H1 (cell line): Measurements from ENCODE around the gene TTC28. TPM values are rescaled to one million over a fixed set of nuclear protein-coding genes. Genes with fewer than 3 reads are reported as not detected.

ENCODE experiments used
- CTCF ChIA-PET: fragments of 300-600 bp; sonication (Branson Sonifier 250); formaldehyde crosslinking; loops from one replicate; lab custom pipeline; 2021; ENCODE audit not compliant: partially characterized antibody; lab: Charles Lee
- POLR2A ChIA-PET: fragments of 300-600 bp; sonication (Branson Sonifier 250); formaldehyde crosslinking; loops from one replicate; lab custom pipeline; 2021; ENCODE audit warnings: inconsistent platforms; ENCODE audit not compliant: partially characterized antibody; lab: Charles Lee
- DNase-seq, 2 experiments: peaks; one replicate each; pipeline versions ENCODE4 v3.0.0 to v3.0.0-alpha.2; 2010 to 2022; ENCODE audit warnings: low spot score in 2 of 2, low read depth in 1 of 2, mixed read lengths in 1 of 2
- FAIRE-seq: peaks from 2 replicates; lab custom pipeline; 2011; peaks lifted over from hg19 to GRCh38; lab: Jason Lieb, UNC
- H2AFZ ChIP-seq: 2 replicates; pipeline ENCODE4 v1.8.1; 2012; ENCODE audit warnings: low read length, inconsistent platforms
- H2AK5ac ChIP-seq: 2 replicates; pipeline ENCODE4 v1.6.1; 2013; ENCODE audit warnings: low read depth, low read length
- H2BK120ac ChIP-seq: replicated peaks from 2 replicates; pipeline ENCODE3; 2013; ENCODE audit warnings: low read depth, low read length, inconsistent platforms
- H2BK12ac ChIP-seq: 2 replicates; pipeline ENCODE4 v1.6.1; 2013; ENCODE audit warnings: low read depth, low read length
- H2BK15ac ChIP-seq: 2 replicates; pipeline ENCODE4 v1.6.1; 2013; ENCODE audit warnings: low read length
- H2BK20ac ChIP-seq: 2 replicates; pipeline ENCODE4 v1.6.1; 2013; ENCODE audit warnings: low read length
- H2BK5ac ChIP-seq: 2 replicates; pipeline ENCODE4 v1.6.1; 2013; ENCODE audit warnings: low read depth, low read length
- H3K14ac ChIP-seq: 2 replicates; pipeline ENCODE4 v1.6.1; 2013; ENCODE audit warnings: inconsistent platforms; ENCODE audit not compliant: insufficient read length
- H3K18ac ChIP-seq: 2 replicates; pipeline ENCODE4 v1.6.1; 2013; ENCODE audit warnings: low read length; ENCODE audit errors: extremely low read depth
- H3K23ac ChIP-seq: 2 replicates; pipeline ENCODE4 v1.6.1; 2013; ENCODE audit warnings: inconsistent platforms; ENCODE audit not compliant: insufficient read length
- H3K23me2 ChIP-seq: 2 replicates; pipeline ENCODE4 v1.6.1; 2013; ENCODE audit warnings: low read depth, low read length
- H3K27ac ChIP-seq: 2 replicates; pipeline ENCODE4 v1.6.1; 2011; ENCODE audit warnings: low read depth, low read length, inconsistent platforms
- H3K27me3 ChIP-seq, 4 experiments: replicated peaks in 1 of 4; 1 replicate in 1 of 4; 2 replicates in 3 of 4; pipeline versions ENCODE4 v1.6.1 to v1.8.1; 2011 to 2013; ENCODE audit warnings: low read length in 3 of 4, mild to moderate bottlenecking in 3 of 4, inconsistent platforms in 2 of 4, mixed read lengths in 2 of 4, moderate library complexity in 1 of 4; ENCODE audit not compliant: control insufficient read depth in 3 of 4, insufficient read depth in 3 of 4; ENCODE audit errors: extremely low read depth in 1 of 4
- H3K36me3 ChIP-seq, 4 experiments: 2 replicates each; pipeline versions ENCODE4 v1.6.1 to v1.8.1; 2011 to 2013; ENCODE audit warnings: mild to moderate bottlenecking in 4 of 4, low read length in 3 of 4, moderate library complexity in 2 of 4, control low read depth in 1 of 4, inconsistent platforms in 1 of 4; ENCODE audit not compliant: insufficient read depth in 4 of 4, control insufficient read depth in 2 of 4
- H3K4ac ChIP-seq: replicated peaks from 2 replicates; pipeline ENCODE3; 2013; ENCODE audit warnings: low read length, low read depth, mixed read lengths, inconsistent platforms; ENCODE audit not compliant: insufficient read length
- H3K4me1 ChIP-seq, 4 experiments: replicated peaks in 1 of 4; 1 replicate in 1 of 4; 2 replicates in 3 of 4; pipeline versions ENCODE4 v1.6.1 to v1.8.1; 2011 to 2013; ENCODE audit warnings: low read length in 3 of 4, inconsistent platforms in 2 of 4, mixed read lengths in 1 of 4; ENCODE audit not compliant: insufficient read depth in 4 of 4, control insufficient read depth in 3 of 4
- H3K4me2 ChIP-seq, 2 experiments: 2 replicates each; pipeline versions ENCODE4 v1.6.1 to v1.8.1; 2011 to 2013; ENCODE audit warnings: low read depth in 2 of 2, low read length in 2 of 2, control low read depth in 1 of 2, inconsistent platforms in 1 of 2, mild to moderate bottlenecking in 1 of 2; ENCODE audit not compliant: insufficient read depth in 1 of 2
- H3K4me3 ChIP-seq, 4 experiments: fragments of 200-600, 300-600 bp in 1 of 4; sonication (generic), shearing (Covaris generic), sonication (Bioruptor Twin) in 1 of 4; 2 replicates each; pipeline versions ENCODE4 v1.5.1 to v1.8.1; 2011 to 2016; ENCODE audit warnings: low read length in 4 of 4, low read depth in 3 of 4, control low read depth in 2 of 4, inconsistent platforms in 2 of 4, mild to moderate bottlenecking in 2 of 4, mixed read lengths in 1 of 4, moderate library complexity in 1 of 4; ENCODE audit not compliant: insufficient read depth in 2 of 4; ENCODE audit errors: extremely low read depth in 1 of 4
- H3K56ac ChIP-seq: replicated peaks from 2 replicates; pipeline ENCODE3; 2013; ENCODE audit warnings: low read depth, mild to moderate bottlenecking, mixed read lengths, low read length, inconsistent platforms; ENCODE audit not compliant: insufficient read length
- H3K79me1 ChIP-seq: 2 replicates; pipeline ENCODE4 v1.6.1; 2013; ENCODE audit warnings: low read depth, low read length, control low read depth
- H3K79me2 ChIP-seq, 2 experiments: 2 replicates each; pipeline versions ENCODE4 v1.6.1 to v1.8.1; 2012 to 2013; ENCODE audit warnings: low read length in 2 of 2, mild to moderate bottlenecking in 2 of 2, inconsistent platforms in 1 of 2; ENCODE audit not compliant: insufficient read depth in 2 of 2, control insufficient read depth in 1 of 2
- H3K9ac ChIP-seq, 4 experiments: replicated peaks in 1 of 4; 1 replicate in 1 of 4; 2 replicates in 3 of 4; pipeline versions ENCODE4 v1.6.1 to v1.8.1; 2011 to 2013; ENCODE audit warnings: low read depth in 3 of 4, low read length in 3 of 4, control low read depth in 2 of 4, mild to moderate bottlenecking in 2 of 4, moderate library complexity in 2 of 4, inconsistent platforms in 1 of 4; ENCODE audit errors: extremely low read depth in 1 of 4
- H3K9me3 ChIP-seq, 2 experiments: 2 replicates each; pipeline versions ENCODE4 v1.6.1 to v1.8.1; 2012 to 2013; ENCODE audit warnings: mild to moderate bottlenecking in 2 of 2, moderate library complexity in 2 of 2, control low read depth in 1 of 2, inconsistent platforms in 1 of 2, low read depth in 1 of 2, low read length in 1 of 2, mixed read lengths in 1 of 2; ENCODE audit not compliant: insufficient read depth in 2 of 2
- H4K20me1 ChIP-seq, 2 experiments: replicated peaks in 1 of 2; 2 replicates each; pipeline versions ENCODE3 to v1.8.1; 2011 to 2013; ENCODE audit warnings: inconsistent platforms in 2 of 2, low read length in 2 of 2, mild to moderate bottlenecking in 1 of 2; ENCODE audit not compliant: insufficient read depth in 2 of 2, control insufficient read depth in 1 of 2
- H4K5ac ChIP-seq: 2 replicates; pipeline ENCODE4 v1.6.1; 2013; ENCODE audit warnings: low read length, low read depth, mixed read lengths, inconsistent platforms; ENCODE audit not compliant: insufficient read length
- H4K8ac ChIP-seq: 2 replicates; pipeline ENCODE4 v1.8.0; 2013; ENCODE audit warnings: mild to moderate bottlenecking, moderate library complexity, low read length, inconsistent platforms; ENCODE audit not compliant: insufficient read depth; ENCODE audit errors: extremely low read depth
- H4K91ac ChIP-seq: replicated peaks from 2 replicates; pipeline ENCODE3; 2013; ENCODE audit warnings: low read length, mixed read lengths, inconsistent platforms; ENCODE audit not compliant: insufficient read length
- ASH2L ChIP-seq: fragments of 200-600, 300-600 bp; sonication (generic); IDR thresholded peaks from one replicate; pipeline ENCODE4 v1.7.1; 2017; ENCODE audit warnings: low read length
- BACH1 ChIP-seq: IDR thresholded peaks from 2 replicates; pipeline ENCODE4 v1.6.1; 2012; ENCODE audit warnings: low read length, improper control_type of control experiment
- CEBPB ChIP-seq: IDR thresholded peaks from 2 replicates; pipeline ENCODE4 v1.6.1; 2012; ENCODE audit warnings: low read depth, low read length
- CHD2 ChIP-seq: IDR thresholded peaks from 2 replicates; pipeline ENCODE4 v1.6.1; 2012; ENCODE audit warnings: low read length, improper control_type of control experiment
- MAFK ChIP-seq: IDR thresholded peaks from 2 replicates; pipeline ENCODE4 v1.6.1; 2012; ENCODE audit warnings: low read depth, mild to moderate bottlenecking, improper control_type of control experiment, low read length
- SIRT6 ChIP-seq: IDR thresholded peaks from one replicate; pipeline ENCODE4 v1.7.1; 2012; ENCODE audit warnings: low read length, inconsistent platforms
- SUZ12 ChIP-seq: fragments of 200-600 bp; sonication (generic); IDR thresholded peaks from 2 replicates; pipeline ENCODE4 v1.6.1; 2012; ENCODE audit warnings: mild to moderate bottlenecking, inconsistent platforms, low read length, moderate library complexity, mixed read lengths
- WGBS, 2 experiments: shearing (Covaris generic) in 1 of 2; methylation state at CpG; one replicate each; pipeline versions ENCODE4 v1.1.6 to v1.1.7; 2013 to 2015; ENCODE audit warnings: low lambda C conversion rate in 2 of 2, mixed read lengths in 2 of 2, inconsistent platforms in 1 of 2, low coverage in 1 of 2, missing lambda C conversion rate in 1 of 2; ENCODE audit not compliant: insufficient replicate concordance in 2 of 2, insufficient coverage in 1 of 2, insufficient read length in 1 of 2; ENCODE audit errors: extremely low coverage in 1 of 2, missing lambda C conversion rate in 1 of 2; 5-methylcytosine and 5-hydroxymethylcytosine counted together
- polyA plus RNA-seq, 7 experiments: library from polyadenylated mRNA; depleted of rRNA in 3 of 7; stranded (reverse) in 5 of 7; unstranded in 2 of 7; fragments of >200 nt in 5 of 7; fragments of 200-250 nt in 2 of 7; gene quantifications; 1 replicate in 5 of 7; 2 replicates in 1 of 7; 4 replicates in 1 of 7; pipeline versions ENCODE4 v1.2.1 to v1.2.3, GENCODE V29; 2011 to 2013; ENCODE audit warnings: missing spikeins in 2 of 7, mixed read lengths in 2 of 7
- total RNA-seq: library from RNA; stranded (reverse); fragmentation: NEBNext Ultra II Directional; extraction: Animal tissue kit (Norgen Biotek cat#: 25700); gene quantifications from 2 replicates; pipeline ENCODE4 v1.2.1, GENCODE V29; 2021

The TTC28 gene
- total and polyA plus RNA-seq, 2 of the 8 experiments (the other 6 are each of a cell fraction or from before 2014, with no cell fraction given): 2.6 to 12.6 TPM

GRCh38 chr22:28146401-28147314 lies 533.0 kb downstream of the TTC28 start:
- H3K79me1 ChIP-seq: no peaks in the 10 kb centered on the region
- WGBS, 2 experiments: 84% methylated on average over 5 of the region's 5 CpGs; no CpG with 5 or more reads in 1 of the 2 experiments
- no peak overlapping the region for H4K5ac ChIP-seq
- H3K23me2 ChIP-seq: no peaks in the 10 kb centered on the region
- no peak overlapping the region for H3K4me2 ChIP-seq
- ChIA-PET CTCF (interaction anchor here (0.6 to 2.1 kb wide), 3 partner anchors 35 to 146 kb away, joined by 3 to 9 read pairs (median 4); no protein-coding TSS in a partner anchor), POLR2A (no interaction called here)
- H2BK15ac ChIP-seq: no peak overlapping the region
- H3K9me3 ChIP-seq: no peaks in the 10 kb centered on the region
- H3K27ac ChIP-seq: no peak overlapping the region
- no peak overlapping the region for H2AK5ac ChIP-seq
- TF ChIP-seq CEBPB (no peak), SIRT6 (no peak), SUZ12 (no peak), BACH1 (peak; percentile 48; the same call in 1 of the 2 replicates), CHD2 (no peak), MAFK (peak; percentile 62; the same call in 1 of the 2 replicates), ASH2L (no peak)
- no peak for FAIRE-seq
- H2BK20ac ChIP-seq: no peak overlapping the region
- H2BK120ac ChIP-seq: no peak overlapping the region
- no peak overlapping the region for H3K56ac ChIP-seq
- no peaks in the 10 kb centered on the region for H3K79me2 ChIP-seq
- no peak for DNase-seq
- H3K4me3 ChIP-seq: no peak overlapping the region
- H3K36me3 ChIP-seq: no peaks in the 10 kb centered on the region
- H3K23ac ChIP-seq: no peak overlapping the region
- H2AFZ ChIP-seq: no peak overlapping the region
- H3K4me1 ChIP-seq: peaks cover 0 to 4% (median 2%) of the 10 kb centered on the region in 4 experiments; a peak in 3 of 7 replicates
- H2BK12ac ChIP-seq: no peak overlapping the region
- no peak overlapping the region for H2BK5ac ChIP-seq
- no peaks in the 10 kb centered on the region for H4K20me1 ChIP-seq
- no peak overlapping the region for H3K4ac ChIP-seq
- no peak overlapping the region for H4K8ac ChIP-seq
- no peaks in the 10 kb centered on the region for H3K27me3 ChIP-seq
- H4K91ac ChIP-seq: no peak overlapping the region
- no peak overlapping the region for H3K18ac ChIP-seq
- H3K14ac ChIP-seq: no peak overlapping the region
- no peak overlapping the region for H3K9ac ChIP-seq
